Activated gamma-delta T cell treated with Interleukin-2 at 50 U/mL for 16 hours (primary cell): ENCODE results near the gene COL4A4.

Experiments used
- DNase-seq: peaks from one replicate; pipeline ENCODE4 v3.0.0-alpha.2; 2020

Gene COL4A4

GRCh38 chr2:226978300-226978699 is 185.7 kb downstream of the COL4A4 start:
- DNase-seq: no peak

GRCh38 chr2:226977775-226978190 is 186.2 kb downstream of the COL4A4 start:
- no peak for DNase-seq

- no peak for DNase-seq
Measured at GRCh38 chr2:226973816-226974215, 190.2 kb downstream of the COL4A4 start.

GRCh38 chr2:226971770-226972169 is 192.2 kb downstream of the COL4A4 start:
- no peak for DNase-seq

GRCh38 chr2:226971084-226971483 is 192.9 kb downstream of the COL4A4 start:
- no peak for DNase-seq

GRCh38 chr2:226970362-226970761 is 193.6 kb downstream of the COL4A4 start:
- no peak for DNase-seq

GRCh38 chr2:226969417-226970080 is 194.5 kb downstream of the COL4A4 start:
- no peak for DNase-seq

- DNase-seq: no peak
Measured at GRCh38 chr2:226965376-226965775, 198.6 kb downstream of the COL4A4 start.

- no peak for DNase-seq
Measured at GRCh38 chr2:226963528-226963927, 200.5 kb downstream of the COL4A4 start.

GRCh38 chr2:226962176-226962773 is 201.7 kb downstream of the COL4A4 start:
- DNase-seq: no peak

GRCh38 chr2:226959418-226959817 is 204.6 kb downstream of the COL4A4 start:
- DNase-seq: no peak

GRCh38 chr2:226956659-226957058 is 207.3 kb downstream of the COL4A4 start:
- no peak for DNase-seq

- no peak for DNase-seq
Measured at GRCh38 chr2:226953826-226954225, 210.2 kb downstream of the COL4A4 start.

GRCh38 chr2:226953206-226953605 is 210.8 kb downstream of the COL4A4 start:
- DNase-seq: no peak
